ENCODE results near the gene RAD9A.
A peak's percentile ranks its signal among the peaks of the same experiment; 100 is the strongest.

Gene RAD9A

DNA sequence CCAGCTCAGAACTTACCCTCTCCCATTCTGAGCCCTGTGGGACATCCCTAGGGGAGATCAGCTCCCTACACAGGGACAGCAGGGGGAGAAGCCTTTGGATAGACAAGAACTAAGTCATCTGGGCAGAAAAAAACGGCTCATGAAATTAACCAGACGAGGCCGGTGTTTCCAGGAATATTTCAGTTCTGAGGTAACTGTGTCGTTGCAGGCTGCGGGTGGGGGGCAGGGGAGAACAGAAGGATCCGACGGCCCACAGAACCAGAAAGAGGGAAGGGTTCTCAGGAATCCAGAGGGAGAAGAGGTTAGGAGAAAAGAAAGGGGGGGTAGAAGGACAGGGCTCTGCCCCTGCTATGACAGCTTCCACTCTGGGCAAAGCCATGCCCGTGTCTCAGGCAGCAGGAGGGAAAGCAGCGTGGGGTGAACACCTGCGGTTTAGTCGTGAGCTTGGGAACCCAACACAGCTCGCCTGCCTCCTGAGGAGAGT, 21.9 kb upstream of the RAD9A start:
- no peak for DNase-seq (ENCODE audit: low read depth)
- TF ChIP-seq, protein P1, sequence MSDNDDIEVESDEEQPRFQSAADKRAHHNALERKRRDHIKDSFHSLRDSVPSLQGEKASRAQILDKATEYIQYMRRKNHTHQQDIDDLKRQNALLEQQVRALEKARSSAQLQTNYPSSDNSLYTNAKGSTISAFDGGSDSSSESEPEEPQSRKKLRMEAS (IDR thresholded peaks at IDR 0.05; ENCODE audit: low read depth, low read length): no peak
- TF ChIP-seq MYC (IDR thresholded peaks at IDR 0.05; ENCODE audit: low read depth, low read length) (no peak), POLR2A (IDR thresholded peaks at IDR 0.05; ENCODE audit: extremely low read depth, insufficient read length) (no peak)
- TF ChIP-seq, protein P2, sequence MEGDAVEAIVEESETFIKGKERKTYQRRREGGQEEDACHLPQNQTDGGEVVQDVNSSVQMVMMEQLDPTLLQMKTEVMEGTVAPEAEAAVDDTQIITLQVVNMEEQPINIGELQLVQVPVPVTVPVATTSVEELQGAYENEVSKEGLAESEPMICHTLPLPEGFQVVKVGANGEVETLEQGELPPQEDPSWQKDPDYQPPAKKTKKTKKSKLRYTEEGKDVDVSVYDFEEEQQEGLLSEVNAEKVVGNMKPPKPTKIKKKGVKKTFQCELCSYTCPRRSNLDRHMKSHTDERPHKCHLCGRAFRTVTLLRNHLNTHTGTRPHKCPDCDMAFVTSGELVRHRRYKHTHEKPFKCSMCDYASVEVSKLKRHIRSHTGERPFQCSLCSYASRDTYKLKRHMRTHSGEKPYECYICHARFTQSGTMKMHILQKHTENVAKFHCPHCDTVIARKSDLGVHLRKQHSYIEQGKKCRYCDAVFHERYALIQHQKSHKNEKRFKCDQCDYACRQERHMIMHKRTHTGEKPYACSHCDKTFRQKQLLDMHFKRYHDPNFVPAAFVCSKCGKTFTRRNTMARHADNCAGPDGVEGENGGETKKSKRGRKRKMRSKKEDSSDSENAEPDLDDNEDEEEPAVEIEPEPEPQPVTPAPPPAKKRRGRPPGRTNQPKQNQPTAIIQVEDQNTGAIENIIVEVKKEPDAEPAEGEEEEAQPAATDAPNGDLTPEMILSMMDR (IDR thresholded peaks at IDR 0.05; ENCODE audit: low read depth, low read length): no peak
- no peak overlapping the region for H3K4me3 ChIP-seq (ENCODE audit: low read depth, low read length)

DNA sequence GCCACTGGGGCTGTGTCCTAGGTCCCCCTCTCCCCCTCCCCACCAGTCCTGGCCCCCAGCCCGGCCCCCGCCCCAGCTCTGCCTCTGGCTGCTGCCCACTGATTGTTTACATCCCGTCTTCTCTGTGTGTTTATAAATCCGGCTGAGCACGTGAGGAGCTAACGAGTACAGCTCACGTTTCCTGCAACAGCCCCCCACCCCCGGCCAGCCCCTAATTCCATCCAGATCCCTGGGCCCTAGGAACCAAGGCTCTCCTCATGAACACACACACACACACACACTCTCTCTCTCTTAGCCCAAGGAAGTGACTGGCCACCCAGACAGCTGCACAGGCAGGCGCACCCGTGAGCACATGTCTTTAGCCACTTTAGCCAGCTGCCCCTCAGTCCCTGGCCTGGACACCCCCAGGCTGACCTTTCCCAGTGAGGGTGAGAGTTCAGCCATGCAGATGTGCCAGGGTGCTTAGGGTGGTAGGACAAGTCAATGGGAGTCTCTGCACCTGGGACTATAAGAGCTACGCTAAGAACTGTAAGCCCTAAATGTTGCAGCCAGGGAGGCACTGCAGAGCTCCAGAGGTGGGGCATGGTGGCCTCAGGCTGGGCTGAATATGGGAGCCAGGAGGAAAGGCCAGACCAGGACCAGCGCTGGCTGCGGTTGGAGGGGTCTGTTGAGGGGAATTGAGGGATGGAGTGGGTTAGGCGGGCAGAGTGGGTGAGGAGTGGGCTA, 21.3 kb upstream of the RAD9A start:
- H3K4me3 ChIP-seq (ENCODE audit: low read depth, low read length): no peak overlapping the region
- TF ChIP-seq MYC (IDR thresholded peaks at IDR 0.05; ENCODE audit: low read depth, low read length): no peak
- TF ChIP-seq, protein P1 (IDR thresholded peaks at IDR 0.05; ENCODE audit: low read depth, low read length): peak; percentile 39; the same call in 1 of the 2 replicates

DNA sequence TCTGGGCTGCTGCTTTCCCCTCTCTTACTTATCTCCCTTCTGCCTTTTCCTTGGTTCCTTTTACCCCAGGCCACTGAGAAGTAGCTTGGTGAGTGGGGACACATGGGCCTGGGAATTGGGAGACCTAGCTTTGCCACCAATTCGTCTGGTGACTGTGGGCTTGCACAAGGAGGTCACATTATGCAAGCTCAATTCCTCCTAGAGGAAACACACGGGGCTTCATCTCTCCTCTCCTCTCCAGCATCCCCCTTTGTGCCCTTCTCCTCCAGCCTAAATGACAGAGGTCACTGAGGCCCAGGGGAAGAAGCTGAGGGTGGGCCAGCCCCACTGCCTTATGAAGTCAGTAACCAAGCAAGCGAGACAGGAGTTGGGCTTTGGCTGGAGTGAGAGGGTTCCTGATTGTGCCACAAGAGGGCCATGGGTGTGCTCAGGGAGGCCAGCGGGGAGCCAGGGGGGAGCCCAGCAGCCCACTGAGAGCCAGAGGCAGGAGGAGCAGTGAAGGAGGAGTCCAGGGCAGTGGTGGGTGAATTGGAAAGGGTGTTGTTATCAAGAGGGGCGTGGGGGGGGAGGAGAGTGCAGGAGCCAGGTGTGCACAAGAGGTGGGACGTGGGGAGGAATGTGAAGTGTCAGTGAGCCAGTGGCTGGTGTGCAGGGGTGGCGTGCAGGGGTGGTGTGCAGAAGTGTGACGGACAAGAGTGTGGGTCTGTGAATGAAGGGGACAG, 20.4 kb upstream of the RAD9A start:
- peak overlapping the region; percentile 47 for H3K4me3 ChIP-seq (ENCODE audit: low read depth, low read length)
- TF ChIP-seq, protein P1 (IDR thresholded peaks at IDR 0.05; ENCODE audit: low read depth, low read length): no peak
- TF ChIP-seq, protein P2 (IDR thresholded peaks at IDR 0.05; ENCODE audit: low read depth, low read length): peak; percentile 58
- peak; percentile 82 for DNase-seq (ENCODE audit: low read depth)

More for the DNA sequence above, 21.3 kb upstream of the RAD9A start:
- DNase-seq (ENCODE audit: low read depth): no peak

DNA sequence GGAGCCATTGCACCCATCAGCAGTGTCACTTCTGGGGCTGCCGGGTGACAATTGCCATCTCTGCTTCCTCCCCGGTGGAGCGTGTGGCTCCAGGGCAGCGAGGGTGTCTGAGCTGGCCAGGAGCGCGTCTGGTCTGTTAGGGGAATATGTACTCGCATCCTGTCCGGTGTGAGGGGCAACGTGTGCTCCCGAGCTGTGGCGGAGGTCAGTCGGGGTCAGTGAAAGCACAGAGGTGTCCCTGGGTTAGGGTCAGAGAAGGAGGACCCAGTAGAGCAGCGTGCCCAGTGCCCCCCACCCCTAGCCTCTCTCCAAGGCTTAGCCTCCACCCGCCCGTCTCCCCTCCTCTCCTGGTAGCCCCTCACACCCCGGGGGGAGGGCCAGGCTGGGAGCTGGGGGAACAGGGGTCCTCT, 19.9 kb upstream of the RAD9A start:
- DNase-seq (ENCODE audit: low read depth): peak; percentile 43
- no peak for TF ChIP-seq MYC (IDR thresholded peaks at IDR 0.05; ENCODE audit: low read depth, low read length)
- TF ChIP-seq POLR2A (IDR thresholded peaks at IDR 0.05; ENCODE audit: extremely low read depth, insufficient read length): no peak
- TF ChIP-seq, protein P1 (IDR thresholded peaks at IDR 0.05; ENCODE audit: low read depth, low read length): no peak
- TF ChIP-seq, protein P2 (IDR thresholded peaks at IDR 0.05; ENCODE audit: low read depth, low read length): no peak
- H3K4me3 ChIP-seq (ENCODE audit: low read depth, low read length): peak overlapping the region; percentile 47

DNA sequence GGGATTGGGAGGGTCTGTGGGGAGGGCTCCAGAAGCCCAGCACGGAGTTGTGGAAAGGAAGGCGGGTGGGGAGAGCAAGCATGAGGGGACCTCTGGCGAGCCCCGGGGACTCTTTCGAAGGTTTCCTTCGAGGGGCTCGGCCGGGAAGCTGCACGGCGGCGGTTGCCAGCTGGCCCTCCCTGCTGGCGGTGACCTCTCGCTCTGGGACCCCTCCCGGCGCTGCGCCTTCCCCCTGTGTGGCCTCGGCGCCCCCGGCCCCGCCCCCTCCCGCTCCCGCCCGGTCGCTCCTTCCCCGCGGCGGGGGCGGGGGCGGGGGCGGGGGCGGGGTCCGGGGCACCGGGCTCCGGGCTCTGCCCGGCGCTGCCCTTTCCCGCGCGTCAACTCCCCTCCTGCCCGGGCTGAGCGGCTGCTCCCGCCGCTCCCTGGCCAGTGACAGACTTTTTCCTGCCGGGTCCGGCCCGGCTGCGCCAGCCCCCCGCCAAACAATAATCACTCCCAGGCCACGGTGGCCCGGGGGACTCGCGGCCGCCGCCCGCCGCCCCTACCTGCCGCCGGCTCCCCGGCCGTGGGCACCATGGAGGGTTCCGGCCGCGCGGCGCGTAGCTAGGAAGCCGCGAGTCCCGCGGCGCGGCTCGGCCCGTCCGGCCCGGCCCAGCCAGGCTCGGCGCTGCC, 19.3 kb upstream of the RAD9A start:
- TF ChIP-seq, protein P1 (IDR thresholded peaks at IDR 0.05; ENCODE audit: low read depth, low read length): no peak
- TF ChIP-seq MYC (IDR thresholded peaks at IDR 0.05; ENCODE audit: low read depth, low read length): 0 out of 2 replicates have a peak, but pooled peaks have one; percentile 11
- DNase-seq (ENCODE audit: low read depth): peak; percentile 72
- H3K4me3 ChIP-seq (ENCODE audit: low read depth, low read length): peak overlapping the region; percentile 47

DNA sequence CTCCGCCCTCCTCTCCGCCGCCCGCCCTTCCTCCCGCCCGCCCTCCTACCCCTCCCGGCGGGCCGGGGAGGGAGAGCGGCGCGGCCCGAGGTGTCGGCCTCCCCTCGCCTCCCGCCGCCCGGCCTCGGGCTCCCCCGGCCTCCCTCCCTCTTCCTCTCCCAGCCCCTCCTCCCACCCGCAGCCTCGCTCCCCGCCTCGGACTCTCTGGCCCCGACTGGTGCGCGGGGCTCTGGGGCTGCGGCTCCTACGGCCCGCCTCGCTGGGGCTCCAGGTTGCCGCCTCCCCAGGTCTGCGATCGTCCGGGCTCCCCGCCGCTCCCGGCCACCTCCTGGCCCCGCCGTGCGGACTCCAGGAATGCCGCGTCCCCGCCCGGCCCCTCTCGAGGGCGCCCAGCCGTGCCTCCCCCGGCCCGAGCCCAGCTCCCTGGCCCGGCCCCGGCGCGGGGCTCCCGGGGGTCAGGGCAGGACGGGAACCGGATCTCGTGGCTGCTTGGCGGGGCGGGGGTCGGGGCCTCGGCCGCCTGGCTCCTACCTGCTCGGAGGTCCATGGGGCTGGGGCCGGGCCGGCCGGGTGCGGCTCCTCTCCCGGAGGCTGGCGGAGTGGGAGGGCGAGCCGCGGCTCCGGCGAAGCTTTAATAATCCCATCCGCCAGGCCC, 18.7 kb upstream of the RAD9A start, which contains the start of gene CLCF1:
TSS of gene CLCF1 (minus strand) at position 606 of the 655 bp plus-strand sequence. CDS start at position 547, 59 bp downstream.
- no peak for TF ChIP-seq MYC (IDR thresholded peaks at IDR 0.05; ENCODE audit: low read depth, low read length)
- TF ChIP-seq POLR2A (IDR thresholded peaks at IDR 0.05; ENCODE audit: extremely low read depth, insufficient read length): peak; percentile 33
- peak within 1 kb of the TSS; percentile 64 for H3K4me3 ChIP-seq (ENCODE audit: low read depth, low read length)
- peak; percentile 87 for DNase-seq (ENCODE audit: low read depth)

Measured in NB4 (cell line).